HL-60 (cell line): ENCODE measurements around the gene LRP2.

Experiments used
- DNase-seq, 2 experiments: peaks; one replicate each; pipeline ENCODE4 v3.0.0-alpha.2; 2010 to 2020; ENCODE audit warnings: low read depth in 1 of 2, low spot score in 1 of 2
- H3K27ac ChIP-seq: fragments of 250-450 bp; sonication (Bioruptor Pico); replicated peaks from 2 replicates; pipeline ENCODE4 v1.5.1; 2020; ENCODE audit warnings: mild to moderate bottlenecking, moderate library complexity
- H3K27me3 ChIP-seq: fragments of 250-450 bp; sonication (Bioruptor Pico); 2 replicates; pipeline ENCODE4 v1.5.1; 2021; ENCODE audit warnings: mild to moderate bottlenecking, moderate library complexity; ENCODE audit not compliant: insufficient read depth, poor library complexity, severe bottlenecking
- H3K4me3 ChIP-seq: replicated peaks from 2 replicates; pipeline ENCODE4 v1.5.1; 2011; ENCODE audit warnings: mild to moderate bottlenecking, control low read depth, low read length; ENCODE audit not compliant: insufficient read depth
- CTCF ChIP-seq: IDR thresholded peaks from one replicate; pipeline ENCODE4 v1.5.1; 2011; ENCODE audit warnings: low read length, control low read depth, inconsistent platforms; ENCODE audit not compliant: insufficient read depth
- GABPA ChIP-seq: IDR thresholded peaks from 2 replicates; pipeline ENCODE4 v1.6.1; 2012; ENCODE audit warnings: low read depth
- POLR2AphosphoS5 ChIP-seq: IDR thresholded peaks from 2 replicates; pipeline ENCODE4 v1.6.1; 2012; ENCODE audit warnings: low read depth
- REST ChIP-seq: IDR thresholded peaks from 2 replicates; pipeline ENCODE4 v1.6.1; 2012; ENCODE audit warnings: low read depth; ENCODE audit not compliant: insufficient replicate concordance
- SPI1 ChIP-seq: IDR thresholded peaks from 2 replicates; pipeline ENCODE4 v1.6.1; 2012; ENCODE audit warnings: low read depth, mild to moderate bottlenecking, borderline replicate concordance

LRP2 gene

GRCh38 chr2:169232551-169233154 is 129.7 kb downstream of the LRP2 start:
- TF ChIP-seq GABPA = no peak
- no peak for TF ChIP-seq REST
- TF ChIP-seq SPI1 = no peak
- no peak for TF ChIP-seq CTCF
- no peak for TF ChIP-seq POLR2AphosphoS5
- H3K4me3 ChIP-seq = no peak overlapping the region
- H3K27ac ChIP-seq = no peak overlapping the region
- DNase-seq = no peak
- H3K27me3 ChIP-seq = no peaks in the 10 kb centered on the region

DNA sequence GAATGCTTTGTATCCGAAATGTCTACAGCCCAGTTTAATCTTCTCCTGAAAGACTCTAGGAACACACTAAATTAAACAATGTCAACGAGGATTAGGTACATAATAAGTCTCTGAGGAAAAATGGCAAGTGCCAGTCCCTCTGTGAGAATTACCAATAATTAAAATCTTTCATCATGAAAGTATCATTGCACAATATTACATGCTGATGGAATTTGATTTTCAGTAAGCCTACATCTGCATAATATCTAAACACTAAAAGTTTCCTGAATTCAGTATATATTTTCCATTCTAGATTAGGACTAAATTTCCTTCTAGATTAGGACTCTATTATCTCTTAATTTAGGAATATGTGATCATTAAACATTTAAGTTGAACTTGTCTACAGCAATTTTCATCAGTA is 132.1 kb downstream of the LRP2 start:
- H3K4me3 ChIP-seq = no peak overlapping the region
- TF ChIP-seq SPI1 (no peak), POLR2AphosphoS5 (no peak)
- H3K27me3 ChIP-seq = no peaks in the 10 kb centered on the region
- DNase-seq = no peak
- no peak overlapping the region for H3K27ac ChIP-seq

GRCh38 chr2:169229590-169229989 is 132.7 kb downstream of the LRP2 start:
- DNase-seq = no peak
- TF ChIP-seq GABPA = no peak
- no peak for TF ChIP-seq POLR2AphosphoS5
- no peak for TF ChIP-seq REST
- no peak for TF ChIP-seq CTCF
- no peak for TF ChIP-seq SPI1
- H3K4me3 ChIP-seq = no peak overlapping the region
- H3K27ac ChIP-seq = no peak overlapping the region
- H3K27me3 ChIP-seq = no peaks in the 10 kb centered on the region

- DNase-seq = no peak
- TF ChIP-seq POLR2AphosphoS5 (no peak), GABPA (no peak), CTCF (no peak), REST (no peak), SPI1 (no peak)
- H3K27ac ChIP-seq = no peak overlapping the region
- H3K27me3 ChIP-seq = no peaks in the 10 kb centered on the region
- H3K4me3 ChIP-seq = no peak overlapping the region
Observed at GRCh38 chr2:169225906-169226305, 136.4 kb downstream of the LRP2 start.
